ENCODE results near the gene OR10T2.
"Not testable (repeated sequence)": the region's sequence is repeated elsewhere in the genome, so short reads cannot be mapped to it uniquely, and the experiment has no call there.

The OR10T2 gene

DNA sequence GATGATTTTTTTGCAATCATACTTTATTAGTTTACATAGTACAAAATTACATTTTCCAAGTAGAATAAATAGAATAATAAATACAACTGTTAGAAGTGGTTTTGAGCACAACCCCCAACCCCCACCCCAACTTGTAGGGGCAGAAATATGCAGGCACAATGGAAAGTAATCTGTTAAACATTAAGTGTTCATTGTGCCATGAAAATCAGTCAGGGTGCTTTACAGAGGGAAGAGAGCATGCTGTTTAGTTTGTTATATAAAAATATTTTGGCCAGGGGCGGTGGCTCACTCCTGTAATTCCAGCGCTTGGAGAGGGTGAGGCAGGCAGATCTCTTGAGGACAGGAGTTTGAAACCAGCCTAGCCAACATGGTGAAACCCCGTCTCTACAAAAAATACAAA lies 2.6 kb downstream of the OR10T2 start:
- no peaks in the 10 kb centered on the region for H3K4me1 ChIP-seq (ENCODE audit: control insufficient read depth in 1 of 2, insufficient read depth in 2 of 2, low read length in 2 of 2)
- H3K27me3 ChIP-seq (ENCODE audit: low read depth, low read length) = no peaks in the 10 kb centered on the region
- H3K9me3 ChIP-seq (ENCODE audit: control insufficient read depth in 1 of 2, low read length in 2 of 2) = no peaks in the 10 kb centered on the region
- H3K27ac ChIP-seq (ENCODE audit: low read length) = no peak overlapping the region
- no peaks in the 10 kb centered on the region for H3K36me3 ChIP-seq (ENCODE audit: control insufficient read depth in 1 of 2, insufficient read depth in 2 of 2, low read length in 2 of 2)
- no peak overlapping the region for H3K4me3 ChIP-seq (ENCODE audit: low read depth in 1 of 2, low read length in 2 of 2)

DNA sequence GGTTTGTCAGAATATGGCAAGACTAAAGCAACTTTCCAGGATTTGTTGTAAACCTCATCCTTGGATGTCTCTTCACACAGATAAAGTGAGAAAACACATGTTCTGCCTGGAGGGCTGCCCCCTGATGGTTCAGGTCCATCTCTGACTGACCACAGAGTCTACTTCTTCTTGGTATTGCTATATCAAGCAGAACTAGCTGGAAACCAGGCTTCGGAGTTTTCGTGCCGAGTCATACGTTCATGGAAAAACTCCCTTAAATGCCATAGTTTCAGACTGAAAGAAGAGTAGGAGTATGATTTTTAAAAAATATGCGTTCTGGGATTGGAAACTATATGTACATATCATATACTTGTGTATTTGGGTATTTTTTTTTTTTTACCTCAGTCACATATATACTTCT lies 5.8 kb downstream of the OR10T2 start:
- Histone ChIP-seq H3K27me3 (ENCODE audit: low read depth, low read length) (no peaks in the 10 kb centered on the region), H3K4me1 (ENCODE audit: control insufficient read depth in 1 of 2, insufficient read depth in 2 of 2, low read length in 2 of 2) (no peaks in the 10 kb centered on the region), H3K27ac (ENCODE audit: low read length) (no peak overlapping the region), H3K4me3 (ENCODE audit: low read depth in 1 of 2, low read length in 2 of 2) (no peak overlapping the region), H3K36me3 (ENCODE audit: control insufficient read depth in 1 of 2, insufficient read depth in 2 of 2, low read length in 2 of 2) (no peaks in the 10 kb centered on the region), H3K9me3 (ENCODE audit: control insufficient read depth in 1 of 2, low read length in 2 of 2) (no peaks in the 10 kb centered on the region)

DNA sequence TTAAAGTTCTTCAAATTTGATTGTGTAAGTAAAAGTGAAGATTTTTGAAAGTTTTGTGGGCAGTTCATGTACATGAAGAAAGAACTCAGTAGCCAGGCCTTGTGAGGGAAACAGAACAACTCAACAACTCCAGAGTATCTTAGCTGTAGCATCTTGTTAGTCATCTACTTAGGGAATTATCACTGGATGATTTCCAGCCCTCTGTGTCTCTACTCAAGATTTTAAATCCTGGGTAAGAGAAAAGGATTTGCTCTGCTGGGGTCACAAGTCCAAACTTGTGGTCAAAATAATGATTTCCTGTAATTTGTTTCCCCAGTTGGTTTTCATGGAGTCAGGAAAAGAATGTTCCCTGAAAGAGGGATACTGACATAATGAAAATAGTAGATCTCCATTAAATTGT lies 8.2 kb downstream of the OR10T2 start:
- no peaks in the 10 kb centered on the region for H3K27me3 ChIP-seq (ENCODE audit: low read depth, low read length)
- H3K4me3 ChIP-seq (ENCODE audit: low read depth in 1 of 2, low read length in 2 of 2) = no peak overlapping the region
- H3K27ac ChIP-seq (ENCODE audit: low read length) = no peak overlapping the region
- H3K9me3 ChIP-seq (ENCODE audit: control insufficient read depth in 1 of 2, low read length in 2 of 2) = no peaks in the 10 kb centered on the region
- no peaks in the 10 kb centered on the region for H3K36me3 ChIP-seq (ENCODE audit: control insufficient read depth in 1 of 2, insufficient read depth in 2 of 2, low read length in 2 of 2)
- no peaks in the 10 kb centered on the region for H3K4me1 ChIP-seq (ENCODE audit: control insufficient read depth in 1 of 2, insufficient read depth in 2 of 2, low read length in 2 of 2)

DNA sequence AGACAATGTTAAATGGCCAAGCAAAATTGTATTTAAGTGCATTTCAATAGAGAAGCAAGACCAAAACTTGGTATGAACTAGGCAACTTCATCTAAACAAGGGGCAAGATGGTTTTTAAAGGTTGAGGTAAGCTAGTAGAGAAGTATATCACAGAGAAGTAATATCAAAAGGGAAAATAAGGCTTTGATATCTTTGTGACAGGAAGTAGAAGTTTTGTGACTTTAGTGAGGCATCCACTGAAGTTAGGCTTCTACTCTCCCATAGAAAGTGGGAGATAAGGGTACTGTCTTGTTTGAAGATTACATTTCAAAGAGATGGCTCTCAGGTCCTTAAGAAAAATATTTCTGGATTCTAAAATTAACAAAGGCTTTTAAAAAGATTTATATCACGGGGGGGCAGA lies 8.9 kb downstream of the OR10T2 start:
- no peaks in the 10 kb centered on the region for H3K36me3 ChIP-seq (ENCODE audit: control insufficient read depth in 1 of 2, insufficient read depth in 2 of 2, low read length in 2 of 2)
- no peaks in the 10 kb centered on the region for H3K4me1 ChIP-seq (ENCODE audit: control insufficient read depth in 1 of 2, insufficient read depth in 2 of 2, low read length in 2 of 2)
- no peaks in the 10 kb centered on the region for H3K27me3 ChIP-seq (ENCODE audit: low read depth, low read length)
- no peak overlapping the region for H3K27ac ChIP-seq (ENCODE audit: low read length)
- H3K9me3 ChIP-seq (ENCODE audit: control insufficient read depth in 1 of 2, low read length in 2 of 2) = no peaks in the 10 kb centered on the region
- no peak overlapping the region for H3K4me3 ChIP-seq (ENCODE audit: low read depth in 1 of 2, low read length in 2 of 2)

DNA sequence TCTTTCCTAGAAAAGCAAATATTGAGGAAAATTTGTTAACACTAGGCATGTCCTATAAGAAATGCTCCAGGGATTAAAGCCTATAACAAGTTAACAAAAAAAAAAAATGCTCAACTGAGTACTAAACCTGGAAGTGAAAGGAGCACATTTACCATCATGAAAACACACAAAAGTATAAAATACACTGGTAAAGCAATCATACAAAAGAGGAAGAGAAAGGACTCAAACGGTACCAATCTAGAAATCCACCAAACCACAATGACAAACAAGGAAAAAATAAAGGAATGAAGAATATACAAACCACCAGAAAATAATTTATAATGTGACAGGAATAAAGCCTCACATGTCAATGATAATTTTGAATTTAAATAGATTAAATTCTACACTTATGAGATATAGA lies 24.4 kb downstream of the OR10T2 start:
- H3K27me3 ChIP-seq (ENCODE audit: low read depth, low read length) = no peaks in the 10 kb centered on the region

DNA sequence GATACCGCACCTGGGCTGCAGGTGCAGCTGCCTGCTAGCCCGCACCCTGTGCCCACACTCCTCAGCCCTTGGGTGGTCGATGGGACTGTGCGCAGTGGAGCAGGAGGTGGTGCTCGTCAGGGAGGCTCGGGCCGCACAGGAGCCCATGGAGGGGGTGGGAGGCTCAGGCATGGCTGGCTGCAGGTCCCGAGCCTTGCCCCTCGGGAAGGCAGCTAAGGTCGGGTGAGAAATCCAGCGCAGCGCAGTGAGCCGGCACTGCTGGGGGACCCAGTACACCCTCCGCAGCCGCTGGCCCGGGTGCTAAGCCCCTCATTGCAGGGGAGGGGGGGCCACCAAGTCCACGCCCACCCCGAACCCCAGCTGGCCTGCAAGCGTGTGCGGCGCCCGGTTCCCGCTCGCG lies 25.2 kb downstream of the OR10T2 start:
- H3K27me3 ChIP-seq (ENCODE audit: low read depth, low read length); H3K27ac ChIP-seq (ENCODE audit: low read length); H3K4me1 ChIP-seq (ENCODE audit: control insufficient read depth in 1 of 2, insufficient read depth in 2 of 2, low read length in 2 of 2); H3K36me3 ChIP-seq (ENCODE audit: control insufficient read depth in 1 of 2, insufficient read depth in 2 of 2, low read length in 2 of 2); H3K4me3 ChIP-seq (ENCODE audit: low read depth in 1 of 2, low read length in 2 of 2): not testable (repeated sequence)
- H3K9me3 ChIP-seq (ENCODE audit: control insufficient read depth in 1 of 2, low read length in 2 of 2) = peaks cover 0 to 19% of the 10 kb centered on the region in 2 donors

More for the DNA sequence above, 24.4 kb downstream of the OR10T2 start:
- H3K4me1 ChIP-seq (ENCODE audit: control insufficient read depth in 1 of 2, insufficient read depth in 2 of 2, low read length in 2 of 2) = no peaks in the 10 kb centered on the region
- no peak overlapping the region for H3K4me3 ChIP-seq (ENCODE audit: low read depth in 1 of 2, low read length in 2 of 2)
- no peaks in the 10 kb centered on the region for H3K36me3 ChIP-seq (ENCODE audit: control insufficient read depth in 1 of 2, insufficient read depth in 2 of 2, low read length in 2 of 2)
- peaks cover 0 to 19% of the 10 kb centered on the region in 2 donors for H3K9me3 ChIP-seq (ENCODE audit: control insufficient read depth in 1 of 2, low read length in 2 of 2)
- no peak overlapping the region for H3K27ac ChIP-seq (ENCODE audit: low read length)

DNA sequence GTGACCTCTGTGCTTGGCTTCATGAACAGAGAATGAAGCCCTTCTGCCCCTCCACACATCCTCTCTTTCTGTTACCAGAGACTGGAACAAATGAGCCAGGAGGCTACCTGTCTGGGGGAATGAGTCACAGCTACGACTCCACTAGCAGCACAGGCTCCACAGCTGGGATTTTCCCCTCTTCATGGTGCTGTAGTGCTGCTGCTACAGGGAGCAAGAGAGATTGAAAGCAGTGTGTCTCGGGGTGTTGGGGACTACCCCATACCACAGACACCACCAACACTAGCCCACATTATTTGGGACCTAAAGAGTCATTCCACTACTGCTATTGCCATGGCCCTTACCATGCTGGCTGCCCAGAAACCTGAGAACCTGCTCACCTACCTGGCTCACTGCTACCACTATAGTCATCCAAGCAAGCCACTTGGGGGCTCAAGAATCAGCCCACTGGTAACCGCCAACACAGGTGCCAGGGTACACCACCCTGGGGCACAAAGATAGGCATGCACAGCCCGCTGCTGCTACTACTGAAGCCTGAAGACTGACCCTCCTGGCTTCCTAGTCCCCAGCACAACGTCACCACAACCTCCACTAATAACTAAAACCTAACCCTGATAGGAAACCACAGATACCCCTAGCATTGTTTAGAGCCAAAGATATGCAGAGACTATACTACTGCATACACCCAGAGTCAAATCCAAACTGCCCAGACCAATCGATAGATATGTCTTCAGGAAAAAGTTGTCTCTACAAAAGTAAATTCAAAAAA lies 27.9 kb downstream of the OR10T2 start:
- H3K4me3 ChIP-seq (ENCODE audit: low read depth in 1 of 2, low read length in 2 of 2) = no peak overlapping the region
- H3K4me1 ChIP-seq (ENCODE audit: control insufficient read depth in 1 of 2, insufficient read depth in 2 of 2, low read length in 2 of 2) = no peaks in the 10 kb centered on the region
- peaks cover 0 to 19% of the 10 kb centered on the region in 2 donors for H3K9me3 ChIP-seq (ENCODE audit: control insufficient read depth in 1 of 2, low read length in 2 of 2)
- H3K36me3 ChIP-seq (ENCODE audit: control insufficient read depth in 1 of 2, insufficient read depth in 2 of 2, low read length in 2 of 2) = no peaks in the 10 kb centered on the region
- H3K27ac ChIP-seq (ENCODE audit: low read length) = no peak overlapping the region
- H3K27me3 ChIP-seq (ENCODE audit: low read depth, low read length) = no peaks in the 10 kb centered on the region

DNA sequence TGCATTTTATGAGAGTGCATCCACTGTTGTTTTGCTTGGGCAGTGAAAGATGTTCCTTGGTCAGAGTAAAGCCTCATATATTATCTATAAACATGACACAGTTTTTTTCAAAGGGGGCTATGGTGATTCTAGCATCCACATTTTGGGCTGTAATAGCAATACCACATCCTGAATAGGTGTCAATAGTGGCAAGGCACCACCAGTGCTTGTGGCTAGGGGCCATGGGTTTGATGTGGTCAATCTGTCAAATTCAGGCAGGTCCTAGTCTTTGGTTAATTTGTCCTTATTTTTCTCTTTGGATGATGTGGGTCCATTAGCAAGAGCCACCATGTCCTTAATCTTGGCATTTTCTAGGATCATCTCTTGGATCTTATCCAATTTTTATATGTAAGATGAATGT lies 32.5 kb downstream of the OR10T2 start:
- Histone ChIP-seq H3K27ac (ENCODE audit: low read length) (no peak overlapping the region), H3K27me3 (ENCODE audit: low read depth, low read length) (no peaks in the 10 kb centered on the region), H3K4me3 (ENCODE audit: low read depth in 1 of 2, low read length in 2 of 2) (no peak overlapping the region), H3K9me3 (ENCODE audit: control insufficient read depth in 1 of 2, low read length in 2 of 2) (peaks cover 0 to 10% of the 10 kb centered on the region in 2 donors), H3K36me3 (ENCODE audit: control insufficient read depth in 1 of 2, insufficient read depth in 2 of 2, low read length in 2 of 2) (no peaks in the 10 kb centered on the region), H3K4me1 (ENCODE audit: control insufficient read depth in 1 of 2, insufficient read depth in 2 of 2, low read length in 2 of 2) (no peaks in the 10 kb centered on the region)

DNA sequence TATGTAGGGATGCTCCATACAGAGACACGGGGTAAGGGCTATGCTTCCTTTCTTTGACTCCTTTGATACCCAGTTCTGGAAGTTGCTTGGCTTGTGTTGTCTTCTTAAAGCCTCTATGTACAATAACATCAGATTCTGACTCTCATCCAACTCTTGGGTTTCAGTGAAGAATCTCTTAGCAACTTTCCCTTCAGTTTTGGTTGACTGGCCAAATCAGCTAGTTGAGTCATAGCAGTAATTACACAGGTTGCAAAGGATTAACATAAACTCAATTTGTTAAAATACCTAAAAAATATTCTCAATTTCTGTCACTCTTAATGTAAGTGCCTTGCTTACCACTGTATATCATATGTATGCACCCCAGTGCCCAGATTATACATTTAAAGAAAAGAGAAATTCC lies 36.3 kb downstream of the OR10T2 start:
- Histone ChIP-seq H3K36me3 (ENCODE audit: control insufficient read depth in 1 of 2, insufficient read depth in 2 of 2, low read length in 2 of 2) (no peaks in the 10 kb centered on the region), H3K27ac (ENCODE audit: low read length) (no peak overlapping the region), H3K4me1 (ENCODE audit: control insufficient read depth in 1 of 2, insufficient read depth in 2 of 2, low read length in 2 of 2) (no peaks in the 10 kb centered on the region), H3K27me3 (ENCODE audit: low read depth, low read length) (no peaks in the 10 kb centered on the region), H3K9me3 (ENCODE audit: control insufficient read depth in 1 of 2, low read length in 2 of 2) (no peaks in the 10 kb centered on the region), H3K4me3 (ENCODE audit: low read depth in 1 of 2, low read length in 2 of 2) (no peak overlapping the region)

DNA sequence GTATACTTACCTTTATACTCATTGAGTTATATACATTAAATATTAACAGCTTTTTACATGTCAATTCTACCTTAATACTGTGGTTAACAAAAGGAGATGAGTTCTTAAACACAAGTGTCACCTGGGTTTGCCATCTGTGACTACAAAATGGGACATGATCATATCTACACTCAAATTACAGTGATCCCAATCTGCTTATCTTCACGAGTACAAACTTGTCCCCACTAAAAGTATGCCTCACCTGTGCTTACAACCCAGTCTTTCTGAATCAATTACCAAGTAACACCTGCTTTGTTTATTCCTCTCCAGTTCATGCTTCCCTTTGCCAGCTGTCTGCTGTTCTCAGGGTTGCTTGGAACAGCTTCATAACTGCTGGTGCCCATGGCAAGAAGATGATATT lies 36.8 kb downstream of the OR10T2 start:
- H3K9me3 ChIP-seq (ENCODE audit: control insufficient read depth in 1 of 2, low read length in 2 of 2) = no peaks in the 10 kb centered on the region
- H3K27me3 ChIP-seq (ENCODE audit: low read depth, low read length) = no peaks in the 10 kb centered on the region
- H3K36me3 ChIP-seq (ENCODE audit: control insufficient read depth in 1 of 2, insufficient read depth in 2 of 2, low read length in 2 of 2) = no peaks in the 10 kb centered on the region
- no peaks in the 10 kb centered on the region for H3K4me1 ChIP-seq (ENCODE audit: control insufficient read depth in 1 of 2, insufficient read depth in 2 of 2, low read length in 2 of 2)
- H3K27ac ChIP-seq (ENCODE audit: low read length) = no peak overlapping the region
- no peak overlapping the region for H3K4me3 ChIP-seq (ENCODE audit: low read depth in 1 of 2, low read length in 2 of 2)

DNA sequence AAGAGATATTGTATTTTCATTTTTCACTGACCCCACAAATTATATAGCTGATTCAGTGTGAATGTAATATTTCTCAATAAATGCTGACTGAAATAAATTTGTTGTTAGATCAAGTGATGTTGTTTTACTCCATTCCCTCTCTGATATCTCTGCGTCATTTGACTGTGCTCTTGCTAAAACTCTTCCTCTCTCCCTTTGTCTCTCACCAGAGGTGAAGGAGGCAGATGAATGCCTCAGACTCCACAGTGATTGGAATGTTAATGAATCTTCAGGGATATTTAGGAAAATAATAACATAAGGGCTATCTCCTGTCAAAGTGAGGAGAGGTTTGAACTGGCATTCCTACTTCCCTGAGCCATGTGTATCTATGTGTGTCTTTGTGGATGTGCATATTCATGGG lies 41.8 kb downstream of the OR10T2 start:
- Histone ChIP-seq H3K27me3 (ENCODE audit: low read depth, low read length) (no peaks in the 10 kb centered on the region), H3K4me1 (ENCODE audit: control insufficient read depth in 1 of 2, insufficient read depth in 2 of 2, low read length in 2 of 2) (no peaks in the 10 kb centered on the region), H3K4me3 (ENCODE audit: low read depth in 1 of 2, low read length in 2 of 2) (no peak overlapping the region), H3K27ac (ENCODE audit: low read length) (no peak overlapping the region), H3K36me3 (ENCODE audit: control insufficient read depth in 1 of 2, insufficient read depth in 2 of 2, low read length in 2 of 2) (no peaks in the 10 kb centered on the region), H3K9me3 (ENCODE audit: control insufficient read depth in 1 of 2, low read length in 2 of 2) (no peaks in the 10 kb centered on the region)

DNA sequence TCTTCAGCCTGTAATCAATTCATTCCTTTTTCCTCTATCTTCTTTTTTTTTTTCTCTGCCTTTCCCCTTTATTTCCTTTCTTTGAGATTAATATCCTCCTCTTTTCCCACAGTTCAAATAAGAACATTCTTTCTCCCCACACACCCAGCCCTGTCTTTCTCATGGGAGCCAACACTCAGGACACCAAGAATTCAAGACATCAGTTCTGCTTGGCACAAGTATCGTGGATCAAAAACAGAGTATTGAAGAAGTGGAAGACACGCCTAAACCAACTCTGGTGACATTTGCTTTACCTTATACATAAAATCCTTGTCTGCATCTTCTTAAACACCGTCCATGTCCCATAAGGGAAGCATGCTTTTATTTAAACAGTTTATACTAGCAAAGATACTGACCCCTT lies 42.6 kb downstream of the OR10T2 start:
- Histone ChIP-seq H3K9me3 (ENCODE audit: control insufficient read depth in 1 of 2, low read length in 2 of 2) (no peaks in the 10 kb centered on the region), H3K27me3 (ENCODE audit: low read depth, low read length) (no peaks in the 10 kb centered on the region), H3K4me1 (ENCODE audit: control insufficient read depth in 1 of 2, insufficient read depth in 2 of 2, low read length in 2 of 2) (no peaks in the 10 kb centered on the region), H3K27ac (ENCODE audit: low read length) (no peak overlapping the region), H3K4me3 (ENCODE audit: low read depth in 1 of 2, low read length in 2 of 2) (no peak overlapping the region), H3K36me3 (ENCODE audit: control insufficient read depth in 1 of 2, insufficient read depth in 2 of 2, low read length in 2 of 2) (no peaks in the 10 kb centered on the region)
